Endothelial cell of umbilical vein (primary cell): ENCODE data around the gene LYZL1. TPM values are rescaled to one million over a fixed set of nuclear protein-coding genes. Genes with fewer than 3 reads are reported as not detected.

Experiments
- BruUV-seq: library from RNA; stranded (reverse); fragments of 400-500 nt; replicated peaks from 2 replicates; lab custom pipeline; 2021; lab: Mats Ljungman, UMichigan
- CTCF ChIA-PET: fragments of 300-600, 350-600 bp; sonication (Branson Sonifier 250); formaldehyde crosslinking; loops from one replicate; lab custom pipeline; 2021; ENCODE audit warnings: antibody characterized with exemption, inconsistent platforms; lab: Charles Lee
- POLR2A ChIA-PET: fragments of 300-600, 350-600 bp; sonication (Branson Sonifier 250); formaldehyde crosslinking; loops from one replicate; lab custom pipeline; 2021; ENCODE audit warnings: antibody characterized with exemption, inconsistent platforms; lab: Charles Lee
- DNase-seq: peaks from one replicate; pipeline ENCODE4 v3.0.0-alpha.2; 2011; ENCODE audit warnings: low read depth, low spot score
- FAIRE-seq: peaks from 2 replicates; lab custom pipeline; 2011; peaks lifted over from hg19 to GRCh38; lab: Jason Lieb, UNC
- H2AFZ ChIP-seq: 2 replicates; pipeline ENCODE4 v1.6.0; 2012; ENCODE audit warnings: low read depth, low read length, control low read depth, inconsistent platforms
- H3K27ac ChIP-seq: 2 replicates; pipeline ENCODE4 v1.5.1; 2011; ENCODE audit warnings: low read depth, mild to moderate bottlenecking, control low read depth, low read length, moderate library complexity; ENCODE audit not compliant: insufficient read depth
- H3K27me3 ChIP-seq, 2 experiments: 2 replicates each; pipeline versions ENCODE4 v1.6.0 to v1.6.1; 2011; ENCODE audit warnings: low read length in 2 of 2, mixed read lengths in 1 of 2; ENCODE audit not compliant: control insufficient read depth in 2 of 2, insufficient read depth in 2 of 2
- H3K36me3 ChIP-seq, 2 experiments: 2 replicates in 1 of 2; 3 replicates in 1 of 2; pipeline ENCODE4 v1.5.1; 2011; ENCODE audit warnings: low read length in 2 of 2, mild to moderate bottlenecking in 1 of 2, moderate library complexity in 1 of 2; ENCODE audit not compliant: control insufficient read depth in 2 of 2, insufficient read depth in 2 of 2; ENCODE audit errors: extremely low read depth in 1 of 2
- H3K4me1 ChIP-seq: 3 replicates; pipeline ENCODE4 v1.5.1; 2011; ENCODE audit warnings: mild to moderate bottlenecking, low read length; ENCODE audit not compliant: control insufficient read depth, insufficient read depth; ENCODE audit errors: extremely low read depth
- H3K4me2 ChIP-seq: 2 replicates; pipeline ENCODE4 v1.6.1; 2011; ENCODE audit warnings: low read length, control low read depth, mixed read lengths; ENCODE audit not compliant: insufficient read depth
- H3K4me3 ChIP-seq, 3 experiments: fragments of 200-600 bp in 1 of 3; sonication (generic), shearing (Covaris generic) in 1 of 3; replicated peaks in 1 of 3; 2 replicates each; pipeline ENCODE4 v1.5.1; 2011 to 2016; ENCODE audit warnings: control low read depth in 3 of 3, low read length in 3 of 3, mild to moderate bottlenecking in 2 of 3, inconsistent platforms in 1 of 3, low read depth in 1 of 3, moderate library complexity in 1 of 3; ENCODE audit not compliant: insufficient read depth in 1 of 3
- H3K79me2 ChIP-seq: 2 replicates; pipeline ENCODE4 v1.6.0; 2012; ENCODE audit warnings: low read length, inconsistent platforms; ENCODE audit not compliant: control insufficient read depth, insufficient read depth
- H3K9ac ChIP-seq: replicated peaks from 2 replicates; pipeline ENCODE3; 2011; ENCODE audit warnings: low read length, control low read depth; ENCODE audit not compliant: insufficient read depth; ENCODE audit errors: extremely low read depth
- H3K9me1 ChIP-seq: replicated peaks from 3 replicates; pipeline ENCODE4 v1.6.0; 2011; ENCODE audit warnings: mild to moderate bottlenecking, low read length; ENCODE audit not compliant: control insufficient read depth, insufficient read depth; ENCODE audit errors: extremely low read depth
- H3K9me3 ChIP-seq: replicated peaks from 2 replicates; pipeline ENCODE4 v1.5.1; 2012; ENCODE audit warnings: low read length, inconsistent platforms; ENCODE audit not compliant: control insufficient read depth, insufficient read depth
- H4K20me1 ChIP-seq: replicated peaks from 2 replicates; pipeline ENCODE3; 2011; ENCODE audit warnings: mild to moderate bottlenecking, low read length; ENCODE audit not compliant: control insufficient read depth, insufficient read depth; ENCODE audit errors: extremely low read depth
- EZH2 ChIP-seq: IDR thresholded peaks from 2 replicates; pipeline ENCODE4 v1.6.1; 2012; ENCODE audit warnings: borderline replicate concordance, low read depth, mild to moderate bottlenecking, moderate library complexity, low read length, inconsistent platforms; ENCODE audit not compliant: severe bottlenecking
- FOS ChIP-seq: IDR thresholded peaks from 2 replicates; pipeline ENCODE4 v1.6.1; 2011; ENCODE audit warnings: mild to moderate bottlenecking, low read length, moderate library complexity, borderline replicate concordance; ENCODE audit not compliant: insufficient read depth
- GATA2 ChIP-seq: IDR thresholded peaks from 2 replicates; pipeline ENCODE4 v1.7.0; 2011; ENCODE audit warnings: low read depth, mild to moderate bottlenecking, moderate library complexity, mixed read lengths, low read length; ENCODE audit not compliant: insufficient read length, insufficient read depth
- JUN ChIP-seq: IDR thresholded peaks from 2 replicates; pipeline ENCODE4 v1.6.1; 2011; ENCODE audit warnings: borderline replicate concordance, low read depth; ENCODE audit not compliant: insufficient read length, insufficient read depth
- MYC ChIP-seq: IDR thresholded peaks from one replicate; pipeline ENCODE4 v1.6.1; 2011; ENCODE audit warnings: mild to moderate bottlenecking, low read depth, low read length
- POLR2A ChIP-seq: IDR thresholded peaks from 2 replicates; pipeline ENCODE4 v1.6.1; 2012; ENCODE audit warnings: low read depth, mild to moderate bottlenecking, control low read depth, low read length
- POLR2AphosphoS5 ChIP-seq: IDR thresholded peaks from 2 replicates; pipeline ENCODE4 v1.6.1; 2012; ENCODE audit warnings: low read depth, mild to moderate bottlenecking, control low read depth, low read length, moderate library complexity; ENCODE audit not compliant: insufficient read depth
- dilution Hi-C: fragments of 300-500 bp; cut with MboI; formaldehyde crosslinking; loops from one replicate; pipeline ENCODE4 v1.15.0; 2019; ENCODE audit warnings: low sequenced_read_pairs; ENCODE audit not compliant: extremely low pct_ligation_motif_present
- intact Hi-C: fragments of 100-400 bp; cut with micrococcal nuclease; formaldehyde crosslinking; loops from one replicate; pipeline ENCODE4 v1.10.0; 2022
- polyA plus RNA-seq, 4 experiments: library from polyadenylated mRNA; depleted of rRNA in 3 of 4; stranded (reverse) in 3 of 4; unstranded in 1 of 4; fragments of >200 nt; gene quantifications; 2 replicates each; pipeline versions ENCODE4 v1.2.1 to v1.2.3, GENCODE V29; 2011 to 2012; ENCODE audit warnings: missing spikeins in 1 of 4
- total RNA-seq: library from RNA; stranded (reverse); gene quantifications from 2 replicates; pipeline ENCODE4 v1.2.3, GENCODE V29; 2021
- TF ChIP-seq, protein P1 (sequence below), 2 donors: IDR thresholded peaks; 1 replicate in 1 of 2; 2 replicates in 1 of 2; pipeline ENCODE4 v1.5.1; 2011; ENCODE audit warnings: low read length in 2 of 2, mild to moderate bottlenecking in 2 of 2, moderate library complexity in 2 of 2, control low read depth in 1 of 2, inconsistent platforms in 1 of 2, low read depth in 1 of 2; ENCODE audit not compliant: insufficient read depth in 1 of 2; ENCODE audit errors: extremely low read depth in 1 of 2
- TF ChIP-seq, protein P2 (sequence below): IDR thresholded peaks from 2 replicates; pipeline ENCODE4 v1.6.1; 2011; ENCODE audit not compliant: insufficient read depth, insufficient read length

LYZL1 gene
- total and polyA plus RNA-seq, 2 donors (not counting 3 experiments of a cell fraction or from before 2014, with no cell fraction given), result not detected

DNA sequence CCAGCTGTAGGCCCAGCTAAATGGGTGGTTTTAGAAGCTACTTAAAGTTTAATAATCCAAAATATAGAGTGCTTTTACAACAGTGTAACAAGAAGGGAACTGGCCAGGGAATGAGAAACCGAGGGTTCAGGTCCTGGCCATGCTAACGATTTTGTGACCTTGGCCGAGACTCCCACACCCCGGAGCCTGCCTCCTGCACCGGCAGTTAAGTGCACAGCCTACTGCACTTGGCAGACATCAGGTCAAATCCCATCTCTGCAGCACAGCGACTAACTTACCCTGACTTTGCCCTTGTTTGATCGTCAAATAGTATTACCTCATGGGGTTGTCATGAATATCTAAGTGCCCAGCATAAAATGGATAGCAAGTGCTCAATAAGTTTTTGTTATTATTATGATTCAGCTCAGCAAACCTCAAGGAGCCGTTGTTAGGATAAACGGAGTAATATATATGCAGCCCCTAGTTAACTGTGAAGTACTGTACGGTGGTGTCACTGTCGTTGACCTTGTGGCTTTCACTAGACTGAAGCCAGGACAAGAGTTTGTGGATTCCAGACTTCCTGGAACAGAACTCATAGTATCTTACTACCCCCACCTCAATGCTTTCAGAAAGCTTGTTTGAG is 35.5 kb downstream of the LYZL1 start:
- ChIA-PET POLR2A (no interaction called here), CTCF (interaction anchor here (1.8 kb wide), 1 partner anchor 20 kb away, joined by 6 read pairs; no protein-coding TSS in a partner anchor)
- Histone ChIP-seq H3K4me3 (no peak overlapping the region), H3K9me1 (no peaks in the 10 kb centered on the region), H2AFZ (no peak overlapping the region), H3K27ac (no peak overlapping the region), H3K9ac (no peak overlapping the region), H3K36me3 (no peaks in the 10 kb centered on the region), H3K27me3 (peaks cover 0 to 14% of the 10 kb centered on the region in 2 experiments), H3K4me1 (no peaks in the 10 kb centered on the region), H3K9me3 (no peaks in the 10 kb centered on the region), H3K79me2 (no peaks in the 10 kb centered on the region), H4K20me1 (no peaks in the 10 kb centered on the region), H3K4me2 (no peak overlapping the region)
- intact Hi-C loops, result no loop called here
- BruUV-seq, result no TSS peak
- TF ChIP-seq POLR2A (no peak), EZH2 (no peak)
- DNase-seq, result no peak
- dilution Hi-C loops, result no loop called here
- FAIRE-seq, result no peak

DNA sequence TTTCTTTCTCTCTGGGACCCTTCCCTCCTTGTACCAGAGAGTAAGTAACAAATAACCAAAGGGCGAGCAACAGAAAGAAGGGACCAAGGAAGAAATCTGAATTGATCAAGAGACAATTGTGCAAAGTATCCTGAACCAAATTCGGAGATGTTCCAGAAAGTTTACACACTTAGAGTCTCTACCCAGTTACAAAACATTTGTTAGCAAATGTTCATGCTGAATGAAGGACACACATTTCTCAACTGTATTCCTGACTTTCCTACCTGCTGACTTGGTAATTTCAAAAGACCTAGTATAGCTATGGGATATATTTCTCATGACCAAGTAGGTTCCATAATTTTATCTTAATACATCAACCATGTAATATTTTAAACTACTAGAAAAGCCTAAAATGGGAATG is 37.4 kb downstream of the LYZL1 start:
- no peak for DNase-seq
- CTCF ChIA-PET, result no interaction called here

More for the DNA sequence above, 37.4 kb downstream of the LYZL1 start:
- intact Hi-C loops (no loop called here), dilution Hi-C loops (no loop called here)
- Histone ChIP-seq H3K9ac (no peak overlapping the region), H3K9me3 (no peaks in the 10 kb centered on the region), H2AFZ (no peak overlapping the region), H3K4me1 (no peaks in the 10 kb centered on the region), H3K36me3 (no peaks in the 10 kb centered on the region), H3K9me1 (no peaks in the 10 kb centered on the region), H3K27me3 (peaks cover 0 to 16% of the 10 kb centered on the region in 2 experiments), H3K4me2 (no peak overlapping the region), H3K4me3 (no peak overlapping the region), H3K27ac (no peak overlapping the region), H4K20me1 (no peaks in the 10 kb centered on the region), H3K79me2 (no peaks in the 10 kb centered on the region)
- no TSS peak for BruUV-seq
- POLR2A ChIA-PET, result no interaction called here
- TF ChIP-seq MYC, result no peak
- TF ChIP-seq EZH2, result no peak
- TF ChIP-seq FOS, result no peak
- TF ChIP-seq POLR2AphosphoS5, result no peak
- TF ChIP-seq JUN, result no peak
- TF ChIP-seq, protein P1, sequence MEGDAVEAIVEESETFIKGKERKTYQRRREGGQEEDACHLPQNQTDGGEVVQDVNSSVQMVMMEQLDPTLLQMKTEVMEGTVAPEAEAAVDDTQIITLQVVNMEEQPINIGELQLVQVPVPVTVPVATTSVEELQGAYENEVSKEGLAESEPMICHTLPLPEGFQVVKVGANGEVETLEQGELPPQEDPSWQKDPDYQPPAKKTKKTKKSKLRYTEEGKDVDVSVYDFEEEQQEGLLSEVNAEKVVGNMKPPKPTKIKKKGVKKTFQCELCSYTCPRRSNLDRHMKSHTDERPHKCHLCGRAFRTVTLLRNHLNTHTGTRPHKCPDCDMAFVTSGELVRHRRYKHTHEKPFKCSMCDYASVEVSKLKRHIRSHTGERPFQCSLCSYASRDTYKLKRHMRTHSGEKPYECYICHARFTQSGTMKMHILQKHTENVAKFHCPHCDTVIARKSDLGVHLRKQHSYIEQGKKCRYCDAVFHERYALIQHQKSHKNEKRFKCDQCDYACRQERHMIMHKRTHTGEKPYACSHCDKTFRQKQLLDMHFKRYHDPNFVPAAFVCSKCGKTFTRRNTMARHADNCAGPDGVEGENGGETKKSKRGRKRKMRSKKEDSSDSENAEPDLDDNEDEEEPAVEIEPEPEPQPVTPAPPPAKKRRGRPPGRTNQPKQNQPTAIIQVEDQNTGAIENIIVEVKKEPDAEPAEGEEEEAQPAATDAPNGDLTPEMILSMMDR (IDR thresholded peaks at IDR 0.05; ENCODE audit: extremely low read depth in 1 of 2, insufficient read depth in 1 of 2, low read depth in 1 of 2, low read length in 2 of 2), result no peak
- no peak for TF ChIP-seq GATA2
- TF ChIP-seq, protein P2, sequence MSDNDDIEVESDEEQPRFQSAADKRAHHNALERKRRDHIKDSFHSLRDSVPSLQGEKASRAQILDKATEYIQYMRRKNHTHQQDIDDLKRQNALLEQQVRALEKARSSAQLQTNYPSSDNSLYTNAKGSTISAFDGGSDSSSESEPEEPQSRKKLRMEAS, result no peak
- TF ChIP-seq POLR2A, result no peak
- FAIRE-seq, result no peak
